Measurements from ENCODE around the gene LRRTM4. TPM values are rescaled to one million over a fixed set of nuclear protein-coding genes. Genes with fewer than 3 reads are reported as not detected.
"Not testable (repeated sequence)": the region's sequence is repeated elsewhere in the genome, so short reads cannot be mapped to it uniquely, and the experiment has no call there.

The LRRTM4 gene
- total and polyA plus RNA-seq, 10 of the 15 experiments (the other 5 are each of a cell fraction or from before 2014, with no cell fraction given): 0.01 to 1.0 TPM; not detected in 8

DNA sequence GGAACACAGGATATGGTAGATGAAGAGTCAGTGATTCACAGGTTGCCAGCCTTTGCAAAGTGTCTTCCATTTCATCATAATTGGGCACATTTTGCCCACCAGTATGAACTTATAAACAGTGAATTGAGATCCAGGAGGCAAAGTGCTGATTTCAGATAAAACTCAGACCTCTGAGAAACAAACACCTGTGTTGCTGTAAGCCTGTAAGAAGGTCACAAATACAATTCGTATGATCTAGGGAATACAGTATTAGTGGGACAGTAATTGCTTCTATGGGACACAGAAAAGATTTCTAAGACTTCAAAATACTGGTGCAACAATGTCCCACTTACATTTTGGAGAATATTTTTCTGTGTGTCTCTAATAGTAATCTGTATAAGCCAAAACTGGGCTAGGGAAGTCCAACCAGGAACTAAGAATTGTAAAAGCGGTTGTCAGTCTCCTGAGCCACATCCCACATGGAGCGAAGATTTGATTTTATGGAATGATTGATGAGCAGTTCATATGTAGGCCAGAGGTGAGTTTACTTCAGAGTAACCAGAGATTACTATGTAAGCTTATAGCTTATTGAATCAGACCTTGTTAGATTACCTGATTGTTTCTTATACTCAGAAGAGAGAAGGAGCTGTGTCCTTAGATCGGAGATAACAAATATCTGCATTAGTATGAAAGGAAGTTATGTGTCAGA is 728.4 kb downstream of the LRRTM4 start:
- ChIA-PET CTCF (no interaction called here), RAD21 (ENCODE audit: unreplicated experiment) (no interaction called here)

DNA sequence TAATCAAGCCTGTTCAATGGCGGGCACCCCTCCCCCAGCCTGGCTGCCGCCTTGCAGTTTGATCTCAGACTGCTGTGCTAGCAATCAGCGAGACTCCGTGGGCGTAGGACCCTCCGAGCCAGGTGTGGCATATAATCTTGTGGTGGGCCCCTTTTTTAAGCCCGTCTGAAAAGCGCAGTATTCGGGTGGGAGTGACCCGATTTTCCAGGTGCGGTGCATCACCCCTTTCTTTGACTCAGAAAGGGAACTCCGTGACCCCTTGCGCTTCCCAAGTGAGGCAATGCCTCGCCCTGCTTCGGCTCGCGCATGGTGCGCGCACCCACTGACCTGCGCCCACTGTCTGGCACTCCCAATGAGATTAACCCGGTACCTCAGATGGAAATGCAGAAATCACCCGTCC is 740.9 kb downstream of the LRRTM4 start:
- H3K9me3 ChIP-seq (replicated peaks; ENCODE audit: control insufficient read depth, insufficient read depth, low read length); H2AFZ ChIP-seq (ENCODE audit: control insufficient read depth, low read depth, low read length); SMC1A ChIA-PET (ENCODE audit: uncharacterized antibody, unreplicated experiment); DNase-seq (ENCODE audit: low read depth, low spot score); H3K4me3 ChIP-seq; H3K4me2 ChIP-seq (ENCODE audit: control insufficient read depth, insufficient read depth); H3K79me2 ChIP-seq (ENCODE audit: control insufficient read depth, insufficient read depth, low read length); ATAC-seq; RAD21 ChIA-PET (ENCODE audit: unreplicated experiment); in situ Hi-C loops (cut with MboI); BruUV-seq (replicated peaks); H3K4me1 ChIP-seq (ENCODE audit: control insufficient read depth, insufficient read depth, low read length); CTCF ChIA-PET; FAIRE-seq; H3K9ac ChIP-seq (ENCODE audit: control insufficient read depth, insufficient read depth, low read length); H4K20me1 ChIP-seq (ENCODE audit: control insufficient read depth, insufficient read depth); POLR2A ChIA-PET; intact Hi-C loops (cut with micrococcal nuclease; ENCODE audit: unreplicated experiment); H3K36me3 ChIP-seq (ENCODE audit: control insufficient read depth in 2 of 2, insufficient read depth in 2 of 2, low read length in 1 of 2); H3K27me3 ChIP-seq (replicated peaks in 1 of 2; ENCODE audit: control insufficient read depth in 2 of 2, insufficient read depth in 2 of 2, low read length in 1 of 2); H3K27ac ChIP-seq (ENCODE audit: control insufficient read depth, insufficient read depth): not testable (repeated sequence)
- 59% methylated on average over 22 of the region's 22 CpGs for WGBS (ENCODE audit: insufficient coverage, insufficient replicate concordance, low lambda C conversion rate, missing lambda C conversion rate)

More for the DNA sequence above, 728.4 kb downstream of the LRRTM4 start:
- FAIRE-seq: no peak
- Histone ChIP-seq H3K9me3 (replicated peaks; ENCODE audit: control insufficient read depth, insufficient read depth, low read length) (no peaks in the 10 kb centered on the region), H4K20me1 (ENCODE audit: control insufficient read depth, insufficient read depth) (no peaks in the 10 kb centered on the region), H3K27me3 (replicated peaks in 1 of 2; ENCODE audit: control insufficient read depth in 2 of 2, insufficient read depth in 2 of 2, low read length in 1 of 2) (no peaks in the 10 kb centered on the region), H3K9ac (ENCODE audit: control insufficient read depth, insufficient read depth, low read length) (no peak overlapping the region), H3K4me1 (ENCODE audit: control insufficient read depth, insufficient read depth, low read length) (no peaks in the 10 kb centered on the region), H3K4me3 (no peak overlapping the region), H3K36me3 (ENCODE audit: control insufficient read depth in 2 of 2, insufficient read depth in 2 of 2, low read length in 1 of 2) (no peaks in the 10 kb centered on the region), H3K79me2 (ENCODE audit: control insufficient read depth, insufficient read depth, low read length) (no peaks in the 10 kb centered on the region), H3K4me2 (ENCODE audit: control insufficient read depth, insufficient read depth) (no peak overlapping the region), H2AFZ (ENCODE audit: control insufficient read depth, low read depth, low read length) (no peak overlapping the region), H3K27ac (ENCODE audit: control insufficient read depth, insufficient read depth) (no peak overlapping the region)
- ATAC-seq: no peak
- in situ Hi-C loops (cut with MboI) (no loop called here), intact Hi-C loops (cut with micrococcal nuclease; ENCODE audit: unreplicated experiment) (no loop called here)
- SMC1A ChIA-PET (ENCODE audit: uncharacterized antibody, unreplicated experiment): no interaction called here
- 20% methylated on average over 4 of the region's 4 CpGs for WGBS (ENCODE audit: insufficient coverage, insufficient replicate concordance, low lambda C conversion rate, missing lambda C conversion rate)
- TF ChIP-seq ZBED1 (IDR thresholded peaks at IDR 0.05; ENCODE audit: borderline replicate concordance): no peak
- POLR2A ChIA-PET: no interaction called here
- no TSS peak for BruUV-seq (replicated peaks)
- no peak for DNase-seq (ENCODE audit: low read depth, low spot score)

Data from GM12878 (cell line).